ENCODE data around the gene CHST15. TPM values are rescaled to one million over a fixed set of nuclear protein-coding genes. Genes with fewer than 3 reads are reported as not detected.
A peak's percentile ranks its signal among the peaks of the same experiment; 100 is the strongest.
"Not testable (repeated sequence)": the region's sequence is repeated elsewhere in the genome, so short reads cannot be mapped to it uniquely, and the experiment has no call there.

The CHST15 gene
- total RNA-seq, 1 experiment from 2014 or later, result 2.8 TPM

DNA sequence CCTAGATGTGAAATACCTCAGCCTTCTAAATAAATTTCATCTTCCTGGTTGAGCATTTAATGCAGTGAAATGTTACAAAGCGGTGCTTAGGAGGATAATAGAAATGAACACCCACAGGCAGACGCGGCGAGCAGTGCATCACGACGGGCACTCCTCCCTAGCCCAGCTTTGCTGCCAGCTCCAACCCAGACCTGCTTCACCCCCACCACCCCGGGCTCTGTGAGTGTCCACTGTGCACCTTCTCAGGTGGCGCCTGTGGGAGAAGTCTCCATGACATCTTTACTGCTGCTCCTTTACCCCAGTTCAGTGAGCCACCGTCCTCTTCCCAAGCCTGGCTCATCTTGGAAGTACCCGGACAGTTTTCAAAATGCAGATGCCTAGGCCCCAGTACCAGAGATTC is 5.2 kb upstream of the CHST15 start:
- Histone ChIP-seq H3K9me3 (replicated peaks) (no peaks in the 10 kb centered on the region), H3K27ac (no peak overlapping the region), H3K4me1 (no peaks in the 10 kb centered on the region), H3K4me3 (no peak overlapping the region), H3K36me3 (no peaks in the 10 kb centered on the region), H3K27me3 (peaks cover 10% of the 10 kb centered on the region)
- no peak for DNase-seq

GRCh38 chr10:124097883-124098282 is 4.5 kb upstream of the CHST15 start:
- H3K4me3 ChIP-seq, result no peak overlapping the region
- no peaks in the 10 kb centered on the region for H3K36me3 ChIP-seq
- H3K4me1 ChIP-seq, result no peaks in the 10 kb centered on the region
- H3K27ac ChIP-seq, result no peak overlapping the region
- no peak for DNase-seq
- no peaks in the 10 kb centered on the region for H3K9me3 ChIP-seq (replicated peaks)
- H3K27me3 ChIP-seq, result peaks cover 14% of the 10 kb centered on the region

DNA sequence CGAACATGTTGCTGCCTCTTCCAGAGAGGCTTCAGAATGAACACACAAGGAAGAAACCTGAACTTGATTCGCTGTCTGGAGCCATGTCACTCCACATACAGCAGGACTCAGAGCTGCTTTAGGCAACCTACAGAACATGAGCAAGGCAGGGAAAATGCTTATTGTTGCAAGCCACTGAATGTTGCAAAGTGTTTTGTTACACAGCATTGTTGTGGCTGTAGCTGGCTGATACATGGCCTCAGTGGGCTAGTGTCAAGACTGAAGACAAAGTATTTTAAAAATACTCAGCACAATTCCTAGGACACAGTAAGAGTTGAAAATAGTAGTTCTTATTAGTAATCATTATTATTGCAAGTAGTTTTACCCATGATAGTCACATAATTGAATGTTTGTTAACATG is 3.1 kb upstream of the CHST15 start:
- no peak for DNase-seq
- Histone ChIP-seq H3K27ac (no peak overlapping the region), H3K27me3 (peaks cover 20% of the 10 kb centered on the region)

DNA sequence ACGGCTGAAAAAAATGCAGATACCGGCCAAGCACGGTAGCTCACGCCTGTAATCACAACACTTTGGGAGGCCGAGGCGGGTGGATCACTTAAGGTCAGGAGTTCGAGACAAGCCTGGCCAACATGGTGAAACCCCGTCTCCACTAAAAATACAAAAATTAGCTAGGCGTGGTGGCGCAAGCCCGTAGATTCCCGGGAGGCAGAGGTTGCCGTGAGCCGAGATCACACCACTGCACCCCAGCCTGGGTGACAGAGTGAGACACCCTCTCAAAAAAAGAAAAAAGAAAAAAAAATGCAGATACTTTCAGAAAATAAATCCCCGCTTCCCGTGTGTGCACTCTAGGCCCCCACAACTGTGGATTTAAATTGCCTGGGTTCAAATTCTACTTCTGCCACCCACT is 2.4 kb upstream of the CHST15 start:
- peaks cover 24% of the 10 kb centered on the region for H3K27me3 ChIP-seq
- H3K27ac ChIP-seq; H3K4me3 ChIP-seq; H3K36me3 ChIP-seq; DNase-seq; H3K9me3 ChIP-seq (replicated peaks); H3K4me1 ChIP-seq: not testable (repeated sequence)

More for the DNA sequence above, 3.1 kb upstream of the CHST15 start:
- no peaks in the 10 kb centered on the region for H3K36me3 ChIP-seq
- H3K4me3 ChIP-seq, result no peak overlapping the region
- no peaks in the 10 kb centered on the region for H3K4me1 ChIP-seq
- H3K9me3 ChIP-seq (replicated peaks), result no peaks in the 10 kb centered on the region

- Histone ChIP-seq H3K27ac (no peak overlapping the region), H3K27me3 (peaks cover 24% of the 10 kb centered on the region)
Observed at GRCh38 chr10:124095096-124095495, 1.7 kb upstream of the CHST15 start.

DNA sequence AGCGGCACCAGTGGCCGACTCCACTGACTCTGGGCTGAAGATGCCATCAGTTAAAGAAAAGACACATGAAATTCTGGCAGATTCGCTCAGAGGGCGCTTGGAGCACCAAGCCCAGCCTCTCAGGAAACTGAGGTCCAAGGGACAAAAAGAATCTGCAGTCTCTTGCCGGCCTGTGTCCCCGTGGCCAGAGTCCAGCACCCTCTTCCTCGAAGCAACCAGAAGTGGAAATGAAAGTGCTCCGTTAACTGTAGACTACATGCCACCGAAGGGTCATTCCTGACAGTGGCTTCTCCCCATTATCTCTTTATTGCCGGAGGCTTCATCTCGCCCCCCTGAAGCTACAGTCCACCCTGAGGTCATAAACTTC is 1.0 kb upstream of the CHST15 start:
- H3K4me1 ChIP-seq, result no peaks in the 10 kb centered on the region
- no peak for DNase-seq
- H3K36me3 ChIP-seq, result no peaks in the 10 kb centered on the region
- no peak overlapping the region for H3K4me3 ChIP-seq
- peaks cover 24% of the 10 kb centered on the region for H3K27me3 ChIP-seq
- no peaks in the 10 kb centered on the region for H3K9me3 ChIP-seq (replicated peaks)
- no peak overlapping the region for H3K27ac ChIP-seq

More at GRCh38 chr10:124095096-124095495, 1.7 kb upstream of the CHST15 start:
- Histone ChIP-seq H3K36me3 (no peaks in the 10 kb centered on the region), H3K9me3 (replicated peaks) (no peaks in the 10 kb centered on the region), H3K4me3 (no peak overlapping the region), H3K4me1 (no peaks in the 10 kb centered on the region)
- peak; percentile 16 to 43 for DNase-seq

- Histone ChIP-seq H3K4me3 (peak overlapping the region; percentile 54), H3K27me3 (peaks cover 24% of the 10 kb centered on the region)
Observed at GRCh38 chr10:124093774-124094418, 498 bp upstream of the CHST15 start.

DNA sequence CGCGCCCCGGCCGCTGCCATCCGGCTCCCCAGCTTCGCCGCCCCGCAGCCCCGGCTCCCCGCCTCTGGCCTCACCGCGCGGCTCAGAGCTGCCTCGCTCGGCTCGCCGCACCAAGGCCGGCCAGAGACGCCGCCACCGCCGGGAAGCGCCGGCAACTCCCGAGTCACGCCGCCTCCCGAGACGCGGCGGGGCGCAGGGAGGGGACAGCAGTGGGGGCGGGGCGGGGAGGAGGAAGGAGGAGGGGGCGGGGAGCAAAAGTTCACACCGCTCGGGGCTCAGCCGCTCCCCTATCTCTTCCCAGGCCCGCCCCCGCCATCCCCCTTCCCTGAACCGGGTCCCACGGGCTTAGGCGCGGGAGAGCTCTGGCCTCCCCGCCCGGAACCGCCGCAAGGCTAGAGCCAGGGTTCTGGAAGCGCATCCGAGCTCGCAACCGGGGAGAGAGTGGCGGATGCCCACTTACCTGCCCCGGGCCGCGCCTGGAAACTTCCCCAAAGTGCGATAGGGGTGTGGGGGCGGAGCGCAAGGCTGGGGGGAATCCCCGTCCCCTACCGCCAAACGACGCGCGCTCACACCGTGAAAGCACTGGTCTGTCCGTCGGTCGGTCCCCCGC is 1.0 kb downstream of the CHST15 start:
- no peak overlapping the region for H3K27ac ChIP-seq
- no peaks in the 10 kb centered on the region for H3K4me1 ChIP-seq
- H3K36me3 ChIP-seq, result no peaks in the 10 kb centered on the region
- peak; percentile 12 to 39 for DNase-seq
- H3K9me3 ChIP-seq (replicated peaks), result no peaks in the 10 kb centered on the region
- peaks cover 24% of the 10 kb centered on the region for H3K27me3 ChIP-seq
- H3K4me3 ChIP-seq, result peak overlapping the region; percentile 54

More at GRCh38 chr10:124093774-124094418, 498 bp upstream of the CHST15 start:
- H3K36me3 ChIP-seq; H3K9me3 ChIP-seq (replicated peaks); DNase-seq; H3K27ac ChIP-seq; H3K4me1 ChIP-seq: not testable (repeated sequence)

- no peaks in the 10 kb centered on the region for H3K36me3 ChIP-seq
- H3K27ac ChIP-seq, result no peak overlapping the region
- peaks cover 24% of the 10 kb centered on the region for H3K27me3 ChIP-seq
- H3K4me1 ChIP-seq, result no peaks in the 10 kb centered on the region
- H3K9me3 ChIP-seq (replicated peaks), result no peaks in the 10 kb centered on the region
- peak overlapping the region; percentile 54 for H3K4me3 ChIP-seq
- DNase-seq, result no peak
Observed at GRCh38 chr10:124091646-124092249, 1.6 kb downstream of the CHST15 start.

GRCh38 chr10:124090601-124091209 is 2.7 kb downstream of the CHST15 start:
- DNase-seq, result no peak
- Histone ChIP-seq H3K27me3 (peaks cover 24% of the 10 kb centered on the region), H3K4me1 (no peaks in the 10 kb centered on the region), H3K36me3 (no peaks in the 10 kb centered on the region), H3K27ac (no peak overlapping the region), H3K4me3 (no peak overlapping the region), H3K9me3 (replicated peaks) (no peaks in the 10 kb centered on the region)

- Histone ChIP-seq H3K4me3 (no peak overlapping the region), H3K4me1 (no peaks in the 10 kb centered on the region), H3K27me3 (peaks cover 24% of the 10 kb centered on the region), H3K27ac (no peak overlapping the region), H3K9me3 (replicated peaks) (no peaks in the 10 kb centered on the region), H3K36me3 (no peaks in the 10 kb centered on the region)
- no peak for DNase-seq
Observed at GRCh38 chr10:124089859-124090258, 3.5 kb downstream of the CHST15 start.

- H3K4me1 ChIP-seq, result no peaks in the 10 kb centered on the region
- H3K9me3 ChIP-seq (replicated peaks), result no peaks in the 10 kb centered on the region
- peaks cover 17% of the 10 kb centered on the region for H3K27me3 ChIP-seq
- H3K27ac ChIP-seq, result no peak overlapping the region
- H3K4me3 ChIP-seq, result no peak overlapping the region
- no peaks in the 10 kb centered on the region for H3K36me3 ChIP-seq
- no peak for DNase-seq
Observed at GRCh38 chr10:124088915-124089314, 4.5 kb downstream of the CHST15 start.

- Histone ChIP-seq H3K4me1 (no peaks in the 10 kb centered on the region), H3K9me3 (replicated peaks) (no peaks in the 10 kb centered on the region), H3K27ac (no peak overlapping the region), H3K4me3 (no peak overlapping the region), H3K36me3 (no peaks in the 10 kb centered on the region), H3K27me3 (peaks cover 10% of the 10 kb centered on the region)
- no peak for DNase-seq
Observed at GRCh38 chr10:124087672-124088634, 5.4 kb downstream of the CHST15 start.
